ENCODE data around the gene PLGRKT.

GRCh38 chr9:5450359-5451091 is 12.8 kb upstream of the PLGRKT start, which contains the start of gene CD274:
- TF ChIP-seq GATA3 (IDR thresholded peaks at IDR 0.05; ENCODE audit: low read depth, low read length) (no peak), GATA2 (IDR thresholded peaks at IDR 0.05; ENCODE audit: low read depth, low read length) (no peak)
